ENCODE data around the gene IGF1R.

Gene IGF1R

GRCh38 chr15:98754657-98755022, 106.3 kb downstream of the IGF1R start:
- no peak for DNase-seq

DNA sequence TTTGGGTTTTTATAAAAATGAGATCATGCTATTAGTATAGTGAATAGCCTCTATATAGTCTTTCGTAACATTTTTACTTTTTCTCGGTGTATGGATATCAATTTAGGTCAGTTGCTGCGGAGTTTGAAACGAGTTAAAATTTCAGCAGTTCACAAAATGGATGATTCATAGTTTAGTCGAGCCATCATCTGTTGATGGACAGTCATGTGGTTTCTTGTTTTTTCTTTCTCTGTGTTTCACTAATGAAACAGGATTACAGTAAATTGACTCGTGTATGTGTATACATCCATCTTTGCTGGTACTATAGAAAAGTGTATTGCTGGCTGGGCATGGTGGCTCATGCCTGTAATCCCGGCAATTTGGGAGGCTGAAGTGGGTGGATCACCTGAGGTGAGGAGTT, 106.8 kb downstream of the IGF1R start:
- DNase-seq: no peak

GRCh38 chr15:98755781-98756180, 107.4 kb downstream of the IGF1R start:
- DNase-seq: no peak

- no peak for DNase-seq
Observed at GRCh38 chr15:98758224-98758623, 109.9 kb downstream of the IGF1R start.

GRCh38 chr15:98759277-98759676, 110.9 kb downstream of the IGF1R start:
- DNase-seq: no peak

- no peak for DNase-seq
Observed at GRCh38 chr15:98760112-98760826, 111.9 kb downstream of the IGF1R start.

GRCh38 chr15:98760975-98761374, 112.6 kb downstream of the IGF1R start:
- DNase-seq: no peak

DNA sequence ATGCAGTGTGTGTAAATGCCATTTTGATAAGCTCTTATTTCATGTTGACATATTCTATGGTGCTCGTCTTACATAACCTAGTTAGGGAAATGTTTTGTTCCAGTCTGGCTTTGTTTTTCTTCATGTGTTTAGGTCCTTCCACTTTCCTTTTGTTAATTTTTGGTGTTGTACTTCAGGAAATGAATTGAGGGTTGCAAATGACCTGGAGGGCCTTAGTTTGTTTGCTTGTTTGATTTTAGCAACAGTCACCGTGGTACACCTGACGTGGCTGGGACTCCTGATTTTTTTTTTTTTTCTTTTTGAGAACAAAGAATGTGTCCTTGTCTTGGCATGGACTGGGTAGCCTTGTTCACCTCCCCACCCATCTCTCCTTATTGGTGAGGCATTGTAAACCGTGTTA, 114.8 kb downstream of the IGF1R start:
- no peak for DNase-seq

GRCh38 chr15:98764291-98764690, 116.0 kb downstream of the IGF1R start:
- no peak for DNase-seq

DNA sequence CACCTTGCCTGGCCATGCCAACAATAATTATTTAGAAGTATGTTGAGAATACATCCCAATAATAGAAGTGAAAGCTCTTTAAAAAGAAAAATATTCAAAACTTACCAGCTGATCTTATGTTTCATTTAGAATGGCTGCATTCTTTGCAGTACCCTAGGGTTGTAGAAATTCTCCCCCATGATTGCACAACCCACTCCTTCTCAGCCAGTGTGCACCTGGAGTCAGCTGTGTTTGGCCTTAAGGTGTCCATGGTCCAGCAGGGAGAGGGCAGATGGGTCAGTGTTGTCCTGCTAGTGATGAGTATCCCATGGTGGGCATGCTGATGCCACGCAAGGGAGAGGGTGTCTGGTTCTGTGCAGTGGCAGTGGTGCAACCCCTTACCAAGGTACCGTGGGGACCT, 117.3 kb downstream of the IGF1R start:
- no peak for DNase-seq

DNA sequence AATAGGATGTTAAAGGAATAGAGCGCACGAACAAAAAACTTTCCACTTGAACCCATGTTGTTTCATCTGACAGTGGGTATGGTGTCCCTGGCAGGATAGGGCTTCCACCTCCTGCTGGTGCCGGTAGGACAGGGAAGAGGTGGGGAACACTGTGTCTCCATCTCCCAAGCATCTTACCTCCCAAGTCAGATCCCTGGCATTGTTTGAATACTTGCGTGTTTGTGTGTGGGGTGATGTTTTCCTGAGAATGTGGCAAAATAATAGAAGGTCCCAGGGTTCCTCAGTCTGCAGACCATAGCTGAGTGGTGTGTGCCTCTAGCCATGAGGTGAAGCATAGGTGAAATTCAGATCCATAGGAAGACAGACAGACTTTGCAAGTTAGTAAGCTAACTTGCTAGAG, 119.4 kb downstream of the IGF1R start:
- DNase-seq: no peak

DNA sequence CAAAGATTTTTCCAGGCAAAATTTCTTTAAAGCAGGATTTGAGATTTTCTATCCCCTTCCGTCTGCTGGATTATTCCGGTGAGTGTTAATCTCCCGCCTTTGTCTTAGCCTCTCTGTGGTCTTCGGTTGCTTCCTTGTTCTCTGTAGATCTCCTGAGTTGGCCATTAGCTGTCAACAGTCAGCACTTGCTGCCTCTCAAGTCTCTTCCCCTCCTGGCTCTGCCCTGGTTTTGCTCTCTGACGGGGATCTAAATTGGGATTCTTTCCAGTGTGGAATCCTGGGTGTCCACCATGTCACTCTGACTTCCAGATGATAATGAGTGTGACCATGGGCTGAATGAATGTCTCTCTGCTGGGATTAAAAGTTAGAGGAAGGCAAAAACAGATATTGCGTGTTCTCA, 121.5 kb downstream of the IGF1R start:
- no peak for DNase-seq

- DNase-seq: no peak
Observed at GRCh38 chr15:98770984-98771383, 122.6 kb downstream of the IGF1R start.

- no peak for DNase-seq
Observed at GRCh38 chr15:98771541-98771940, 123.2 kb downstream of the IGF1R start.

DNA sequence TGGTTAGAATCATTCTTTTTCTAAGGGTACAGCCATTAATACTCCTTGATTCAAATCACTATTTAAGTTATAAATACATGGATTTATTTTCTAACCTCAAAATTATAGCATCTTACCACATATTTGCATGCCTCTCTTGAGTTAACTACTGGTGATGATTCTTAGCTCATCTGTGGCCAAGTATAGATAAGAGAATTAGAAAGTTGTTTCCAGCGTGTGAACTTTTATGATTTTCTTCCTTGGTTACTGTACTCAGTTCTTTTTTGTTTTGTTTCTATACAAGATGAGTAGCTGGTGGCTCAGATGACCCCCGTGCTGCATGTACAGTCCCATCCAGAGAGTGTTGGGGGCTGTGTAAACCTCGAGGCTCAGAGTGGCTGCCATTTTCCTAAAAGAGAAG, 124.6 kb downstream of the IGF1R start:
- DNase-seq: no peak

DNA sequence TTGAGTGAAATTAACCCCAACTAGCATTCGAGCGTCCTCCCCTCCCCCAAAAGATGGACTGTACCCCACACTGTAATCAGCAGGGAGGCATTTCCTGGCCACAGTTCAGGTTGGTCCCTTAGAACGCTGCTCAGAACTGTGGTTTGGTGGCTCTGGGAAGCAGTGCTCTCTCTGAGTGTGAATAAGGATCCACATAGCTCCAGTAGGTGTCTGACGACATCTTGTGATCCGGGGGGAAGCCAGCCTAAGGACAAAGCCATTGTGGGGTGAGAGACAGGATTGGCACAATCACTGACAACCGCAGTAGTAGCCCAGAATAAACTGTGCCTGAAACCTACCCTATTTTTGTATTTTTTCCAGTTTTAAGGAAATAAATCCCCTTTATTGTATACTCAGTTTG, 125.3 kb downstream of the IGF1R start:
- no peak for DNase-seq

DNA sequence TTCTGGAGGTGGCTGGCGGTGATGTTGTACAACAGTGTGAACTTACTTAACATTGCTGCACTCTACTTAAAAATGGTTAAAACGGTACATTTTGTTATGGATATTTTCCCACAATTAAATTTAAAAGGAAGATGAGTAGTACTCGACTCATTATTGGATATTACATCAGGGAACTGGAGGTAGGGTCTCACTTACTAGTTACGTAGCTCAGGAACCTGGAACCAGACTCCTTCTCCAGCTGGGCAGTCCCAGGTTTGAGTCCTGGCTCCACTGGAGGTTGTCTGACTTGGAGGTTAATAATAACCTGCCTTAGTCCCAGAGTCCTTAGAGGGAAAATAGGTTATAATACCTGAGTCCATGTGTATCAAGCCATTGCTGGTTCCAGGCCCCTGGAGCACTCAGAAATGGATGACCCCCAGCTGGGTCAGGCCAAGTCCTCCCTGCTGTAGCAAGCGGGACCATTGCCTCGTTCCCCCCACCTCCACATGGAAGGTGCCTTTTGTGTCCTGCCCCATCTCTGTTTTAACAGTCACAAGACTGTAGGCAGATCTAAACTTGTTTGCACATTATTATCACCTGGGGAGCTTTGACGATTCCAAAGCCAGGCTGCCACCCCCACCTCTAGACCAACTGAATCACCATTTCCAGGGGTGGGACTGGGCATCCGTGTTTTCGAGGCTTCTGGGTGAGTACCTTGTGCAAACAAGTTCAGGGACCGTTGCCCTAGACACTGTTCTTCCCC, 126.6 kb downstream of the IGF1R start:
- DNase-seq: no peak

DNA sequence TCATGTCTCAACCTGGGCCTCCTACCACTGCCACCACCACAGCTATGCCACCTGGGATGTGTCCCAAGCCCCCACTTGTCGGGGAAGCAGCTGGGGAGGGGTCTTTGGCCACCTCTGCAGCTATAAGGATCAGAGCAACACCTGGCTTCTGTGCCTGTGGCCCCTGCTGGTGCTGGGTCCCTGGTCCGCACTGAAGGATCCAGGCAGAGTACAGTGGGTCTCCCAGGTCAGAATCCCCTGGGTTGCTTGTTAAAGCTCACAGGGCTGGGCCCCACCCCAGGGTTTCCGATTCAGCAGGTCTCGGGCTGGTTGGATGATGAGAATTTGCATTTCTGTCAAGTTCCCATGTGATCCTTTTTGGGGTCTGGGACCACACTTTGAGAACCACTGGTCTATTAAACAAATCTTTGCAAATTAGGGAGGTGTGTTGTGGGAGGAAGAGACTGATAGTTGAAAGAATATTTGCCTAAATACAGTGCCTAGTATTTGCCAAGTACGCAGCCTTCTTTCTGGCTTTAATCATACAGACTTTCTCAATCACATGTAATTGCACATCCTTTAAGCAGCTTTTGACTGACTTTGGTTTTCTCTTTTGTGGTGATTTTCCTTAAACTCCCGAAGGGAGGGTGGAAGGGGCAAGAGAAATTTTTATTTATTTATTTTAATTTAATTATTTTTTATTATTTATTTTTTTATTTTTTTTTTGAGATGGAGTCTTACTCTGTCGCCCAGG, 127.3 kb downstream of the IGF1R start:
- DNase-seq: no peak

DNA sequence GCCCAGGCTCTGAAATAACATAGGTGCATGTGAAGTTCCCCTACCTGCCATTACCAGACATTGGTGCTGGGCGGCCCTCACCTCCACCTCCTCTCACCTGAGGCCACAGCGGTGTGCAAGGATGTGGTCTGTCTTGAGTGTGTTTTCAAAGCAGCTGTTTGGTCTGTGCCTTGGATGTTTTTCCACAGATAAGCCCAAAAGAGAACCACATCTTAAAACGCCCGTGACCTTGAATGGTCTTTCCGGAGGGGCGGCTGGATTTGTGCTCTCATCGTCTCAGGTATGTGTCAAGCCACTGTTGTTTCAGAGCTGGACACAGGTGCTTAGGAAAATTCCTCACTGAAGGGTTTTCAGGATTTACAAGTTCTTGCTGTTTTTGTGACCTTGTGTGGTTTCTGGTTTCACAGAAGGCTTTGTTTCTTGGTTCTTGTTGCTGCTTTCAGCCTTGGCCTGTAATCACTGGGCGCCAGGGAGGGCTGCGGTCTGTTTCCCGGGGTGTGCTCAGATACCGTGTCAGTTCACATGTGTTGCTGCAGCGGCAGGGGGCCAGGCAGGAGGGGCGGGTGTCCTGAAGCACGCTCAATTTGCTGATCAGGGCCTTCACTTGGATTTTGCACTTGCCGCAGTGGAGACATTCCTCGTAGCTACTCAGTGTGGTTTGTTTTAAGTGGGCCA, 128.4 kb downstream of the IGF1R start:
- no peak for DNase-seq

DNA sequence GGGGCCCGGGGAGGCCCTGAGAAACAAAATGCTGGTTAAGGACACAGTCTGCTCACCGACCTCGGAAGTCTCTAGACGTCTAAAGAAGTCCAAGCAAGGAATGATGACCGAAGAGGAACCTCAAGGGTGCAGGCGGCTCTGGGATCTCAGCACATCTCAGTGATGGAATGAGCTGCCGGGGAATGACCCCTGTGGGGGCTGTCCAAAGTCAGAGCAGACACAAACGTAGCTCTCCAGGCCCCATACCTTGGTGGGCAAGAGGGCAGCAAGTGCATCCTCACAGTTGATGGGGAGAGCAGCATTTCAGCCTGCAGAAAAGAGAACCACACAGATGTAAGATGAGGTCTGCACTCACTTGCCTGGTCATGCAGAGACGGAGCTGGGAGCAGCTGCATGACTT, 129.1 kb downstream of the IGF1R start:
- DNase-seq: no peak

GRCh38 chr15:98778263-98778959, 130.1 kb downstream of the IGF1R start:
- DNase-seq: no peak

DNA sequence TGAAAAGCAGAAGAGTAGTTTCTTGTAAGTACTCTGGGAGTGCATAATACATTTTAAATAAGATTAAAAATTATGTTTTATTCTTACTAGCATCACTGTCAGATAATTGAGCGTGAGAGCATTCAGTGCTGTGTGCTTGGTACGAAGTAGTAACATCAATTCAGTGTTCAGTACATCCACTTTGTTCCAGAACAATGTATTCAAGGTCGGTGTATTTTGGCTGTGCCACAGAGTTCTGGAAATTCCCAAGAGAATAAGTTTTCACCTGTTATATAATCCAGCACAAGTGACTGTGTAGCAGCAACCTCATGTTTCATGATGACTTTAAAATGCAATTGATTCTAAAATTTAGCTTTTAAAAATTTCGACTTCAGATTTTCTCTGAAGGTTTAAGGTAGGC, 130.6 kb downstream of the IGF1R start:
- no peak for DNase-seq

Measured in DMS153 (cell line).